MM.1S (cell line): ENCODE measurements around the gene IRF8.

Experiments used
- EZH2phosphoT487 ChIP-seq: fragments of 300-600 bp; sonication (generic); IDR thresholded peaks from 2 replicates; pipeline ENCODE4 v1.6.1; 2018; ENCODE audit warnings: antibody characterized with exemption, low read length
- TF ChIP-seq, protein P1 (sequence below): fragments of 300-600 bp; sonication (generic); IDR thresholded peaks from 2 replicates; pipeline ENCODE4 v1.5.1; 2016; ENCODE audit warnings: antibody characterized with exemption, low read length, mixed read lengths

DNA sequence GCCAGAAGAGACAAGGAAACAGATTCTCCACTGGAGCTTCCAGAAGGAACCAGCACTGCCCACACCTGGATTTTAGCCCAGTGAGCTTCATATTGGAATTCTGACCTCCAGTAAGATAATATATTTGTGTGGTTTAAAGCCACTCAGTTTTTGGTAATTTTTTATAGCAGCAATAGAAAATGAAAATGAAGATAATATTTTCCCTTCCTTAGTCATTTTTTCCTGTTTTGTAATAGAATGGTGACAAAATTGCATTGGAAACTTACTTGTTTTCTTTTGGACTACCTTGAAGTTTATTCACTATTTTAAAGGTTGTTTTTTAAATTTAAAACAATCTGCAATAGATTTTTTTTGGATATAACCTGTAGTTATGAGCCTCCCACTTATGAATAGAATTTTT is 29.8 kb upstream of the IRF8 start:
- TF ChIP-seq, protein P1, sequence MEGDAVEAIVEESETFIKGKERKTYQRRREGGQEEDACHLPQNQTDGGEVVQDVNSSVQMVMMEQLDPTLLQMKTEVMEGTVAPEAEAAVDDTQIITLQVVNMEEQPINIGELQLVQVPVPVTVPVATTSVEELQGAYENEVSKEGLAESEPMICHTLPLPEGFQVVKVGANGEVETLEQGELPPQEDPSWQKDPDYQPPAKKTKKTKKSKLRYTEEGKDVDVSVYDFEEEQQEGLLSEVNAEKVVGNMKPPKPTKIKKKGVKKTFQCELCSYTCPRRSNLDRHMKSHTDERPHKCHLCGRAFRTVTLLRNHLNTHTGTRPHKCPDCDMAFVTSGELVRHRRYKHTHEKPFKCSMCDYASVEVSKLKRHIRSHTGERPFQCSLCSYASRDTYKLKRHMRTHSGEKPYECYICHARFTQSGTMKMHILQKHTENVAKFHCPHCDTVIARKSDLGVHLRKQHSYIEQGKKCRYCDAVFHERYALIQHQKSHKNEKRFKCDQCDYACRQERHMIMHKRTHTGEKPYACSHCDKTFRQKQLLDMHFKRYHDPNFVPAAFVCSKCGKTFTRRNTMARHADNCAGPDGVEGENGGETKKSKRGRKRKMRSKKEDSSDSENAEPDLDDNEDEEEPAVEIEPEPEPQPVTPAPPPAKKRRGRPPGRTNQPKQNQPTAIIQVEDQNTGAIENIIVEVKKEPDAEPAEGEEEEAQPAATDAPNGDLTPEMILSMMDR, result no peak
- no peak for TF ChIP-seq EZH2phosphoT487
